Stomach (tissue), 4 donors: Measurements from ENCODE around the gene MYL5.

Experiments
- POLR2AphosphoS5 ChIP-seq, 3 donors: sonication (generic); formaldehyde crosslinking; IDR thresholded peaks; one replicate each; pipeline ENCODE4 v1.6.1; 2016; ENCODE audit warnings: antibody characterized with exemption in 3 of 3
- TF ChIP-seq, protein P1 (sequence below), 7 experiments: fragments of 450-650 bp in 4 of 7; fragments of 200-600 bp in 3 of 7; sonication (generic) in 3 of 7; IDR thresholded peaks; one replicate each; pipeline ENCODE4 v1.5.1; 2016 to 2019; ENCODE audit warnings: antibody characterized with exemption in 7 of 7, control low read depth in 2 of 7, mild to moderate bottlenecking in 1 of 7

DNA sequence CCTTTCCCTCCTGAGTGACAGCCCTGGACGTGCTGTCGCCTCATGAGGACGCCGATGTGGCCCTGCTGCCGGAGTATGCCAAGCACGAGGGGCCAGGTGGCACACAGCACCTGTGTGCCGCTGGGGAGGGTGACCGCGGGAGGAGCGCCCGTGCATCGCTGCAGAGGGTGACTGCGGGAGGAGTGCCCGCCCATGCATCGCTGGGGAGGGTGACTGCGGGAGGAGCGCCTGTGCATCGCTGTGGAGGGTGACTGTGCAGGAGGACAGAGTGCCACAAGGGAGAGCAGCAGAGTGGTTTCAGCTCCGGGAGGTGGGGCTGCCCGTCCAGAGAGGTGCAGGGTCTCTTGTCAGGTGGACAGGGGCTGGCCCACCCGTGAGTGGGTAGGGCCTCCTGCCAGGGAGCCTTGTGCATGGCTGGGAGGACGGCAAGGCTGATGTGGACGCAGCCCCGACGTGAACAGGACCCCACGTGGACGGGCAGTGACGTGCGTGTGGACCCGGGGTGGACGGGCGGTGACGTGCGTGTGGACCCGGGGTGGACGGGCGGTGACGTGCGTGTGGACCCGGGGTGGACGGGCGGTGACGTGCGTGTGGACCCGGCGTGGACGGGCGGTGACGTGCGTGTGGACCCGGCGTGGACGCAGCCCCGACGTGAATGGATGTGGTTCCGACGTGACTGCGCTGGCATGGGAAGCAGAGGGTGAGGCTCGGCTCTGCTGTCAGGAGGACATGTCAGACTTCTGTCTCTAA lies 45.9 kb downstream of the MYL5 start:
- TF ChIP-seq, protein P1, sequence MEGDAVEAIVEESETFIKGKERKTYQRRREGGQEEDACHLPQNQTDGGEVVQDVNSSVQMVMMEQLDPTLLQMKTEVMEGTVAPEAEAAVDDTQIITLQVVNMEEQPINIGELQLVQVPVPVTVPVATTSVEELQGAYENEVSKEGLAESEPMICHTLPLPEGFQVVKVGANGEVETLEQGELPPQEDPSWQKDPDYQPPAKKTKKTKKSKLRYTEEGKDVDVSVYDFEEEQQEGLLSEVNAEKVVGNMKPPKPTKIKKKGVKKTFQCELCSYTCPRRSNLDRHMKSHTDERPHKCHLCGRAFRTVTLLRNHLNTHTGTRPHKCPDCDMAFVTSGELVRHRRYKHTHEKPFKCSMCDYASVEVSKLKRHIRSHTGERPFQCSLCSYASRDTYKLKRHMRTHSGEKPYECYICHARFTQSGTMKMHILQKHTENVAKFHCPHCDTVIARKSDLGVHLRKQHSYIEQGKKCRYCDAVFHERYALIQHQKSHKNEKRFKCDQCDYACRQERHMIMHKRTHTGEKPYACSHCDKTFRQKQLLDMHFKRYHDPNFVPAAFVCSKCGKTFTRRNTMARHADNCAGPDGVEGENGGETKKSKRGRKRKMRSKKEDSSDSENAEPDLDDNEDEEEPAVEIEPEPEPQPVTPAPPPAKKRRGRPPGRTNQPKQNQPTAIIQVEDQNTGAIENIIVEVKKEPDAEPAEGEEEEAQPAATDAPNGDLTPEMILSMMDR (IDR thresholded peaks at IDR 0.05) = no peak
- no peak for TF ChIP-seq POLR2AphosphoS5 (IDR thresholded peaks at IDR 0.05)
